GM23338 (cell line): ENCODE measurements around the gene OR51G1. TPM values are rescaled to one million over a fixed set of nuclear protein-coding genes. Genes with fewer than 3 reads are reported as not detected.

Experiments
- ATAC-seq: fragments of 200-7000 bp; cut with Tn5 transposase; 3 replicates; pipeline ENCODE4 v1.9.1; 2020
- DNase-seq: peaks from one replicate; pipeline ENCODE4 v3.0.0-alpha.2; 2015; ENCODE audit warnings: low spot score
- H2AFZ ChIP-seq: fragments of 200-600 bp; sonication (generic); 2 replicates; pipeline ENCODE4 v1.8.0; 2016; ENCODE audit warnings: antibody characterized with exemption, mild to moderate bottlenecking, moderate library complexity
- H3F3A ChIP-seq: fragments of 200-600 bp; sonication (generic); replicated peaks from 2 replicates; pipeline ENCODE4 v1.8.0; 2017; ENCODE audit warnings: antibody characterized with exemption, mixed run types, low read depth
- H3K27ac ChIP-seq: fragments of 200-600 bp; sonication (generic); 2 replicates; pipeline ENCODE4 v1.6.1; 2016; ENCODE audit warnings: low read depth
- H3K27me3 ChIP-seq: fragments of 200-600 bp; sonication (generic); 2 replicates; pipeline ENCODE4 v1.8.0; 2016; ENCODE audit warnings: mild to moderate bottlenecking, mixed run types, moderate library complexity; ENCODE audit not compliant: insufficient read depth
- H3K36me3 ChIP-seq: fragments of 200-600 bp; sonication (generic); 2 replicates; pipeline ENCODE4 v1.8.0; 2016; ENCODE audit warnings: mild to moderate bottlenecking; ENCODE audit not compliant: insufficient read depth
- H3K4me1 ChIP-seq: fragments of 200-600 bp; sonication (generic); 2 replicates; pipeline ENCODE4 v1.8.0; 2016; ENCODE audit warnings: mild to moderate bottlenecking, moderate library complexity; ENCODE audit not compliant: insufficient read depth
- H3K4me2 ChIP-seq: fragments of 200-600 bp; sonication (generic); 2 replicates; pipeline ENCODE4 v1.7.1; 2017; ENCODE audit warnings: mixed run types
- H3K4me3 ChIP-seq: fragments of 200-600 bp; sonication (generic); 2 replicates; pipeline ENCODE4 v1.6.1; 2016; ENCODE audit warnings: mixed run types
- H3K79me2 ChIP-seq: fragments of 200-600 bp; sonication (generic); replicated peaks from 2 replicates; pipeline ENCODE4 v1.8.0; 2017; ENCODE audit warnings: mild to moderate bottlenecking; ENCODE audit not compliant: insufficient read depth
- H3K9me2 ChIP-seq: fragments of 200-600 bp; sonication (generic); 2 replicates; pipeline ENCODE4 v1.8.0; 2017; ENCODE audit not compliant: insufficient read depth
- H4K20me1 ChIP-seq: fragments of 200-600 bp; sonication (generic); replicated peaks from 2 replicates; pipeline ENCODE4 v1.8.0; 2017; ENCODE audit warnings: mild to moderate bottlenecking; ENCODE audit not compliant: insufficient read depth
- H3K27ac Mint-ChIP-seq: 2 replicates; pipeline ENCODE4 v1.8.0; 2020; ENCODE audit warnings: inconsistent platforms, mild to moderate bottlenecking, moderate library complexity, mixed read lengths
- H3K27me3 Mint-ChIP-seq: 3 replicates; pipeline ENCODE4 v1.8.0; 2022; ENCODE audit warnings: low read depth, mild to moderate bottlenecking, moderate library complexity, mixed read lengths, inconsistent platforms; ENCODE audit not compliant: insufficient read depth, poor library complexity
- H3K36me3 Mint-ChIP-seq: 3 replicates; pipeline ENCODE4 v1.8.0; 2021; ENCODE audit warnings: low read depth, mild to moderate bottlenecking, inconsistent platforms, moderate library complexity, mixed read lengths
- H3K4me1 Mint-ChIP-seq: 3 replicates; pipeline ENCODE4 v1.8.0; 2020; ENCODE audit warnings: mild to moderate bottlenecking, inconsistent platforms, mixed read lengths
- H3K4me3 Mint-ChIP-seq: 3 replicates; pipeline ENCODE4 v1.8.0; 2021; ENCODE audit warnings: moderate library complexity, mild to moderate bottlenecking, inconsistent platforms, mixed read lengths
- H3K9me3 Mint-ChIP-seq: 3 replicates; pipeline ENCODE4 v1.8.0; 2020; ENCODE audit warnings: moderate library complexity, mild to moderate bottlenecking, inconsistent platforms, mixed read lengths
- EZH2 ChIP-seq: fragments of 200-600 bp; sonication (generic); IDR thresholded peaks from one replicate; pipeline ENCODE4 v1.8.0; 2017; ENCODE audit warnings: antibody characterized with exemption, mild to moderate bottlenecking, low read depth; ENCODE audit not compliant: unreplicated experiment
- NANOG ChIP-seq: IDR thresholded peaks from 2 replicates; pipeline ENCODE4 v1.6.1; 2016; ENCODE audit warnings: antibody characterized with exemption, borderline replicate concordance
- STAT1 ChIP-seq: IDR thresholded peaks from one replicate; pipeline ENCODE4 v1.6.1; 2016; ENCODE audit warnings: antibody characterized with exemption; ENCODE audit not compliant: unreplicated experiment
- ZNF331 ChIP-seq: fragments of 250-450 bp; sonication (Bioruptor Pico); IDR thresholded peaks from 2 replicates; pipeline ENCODE4 v1.5.0; 2020; ENCODE audit warnings: low read depth, mild to moderate bottlenecking, moderate library complexity
- long read RNA-seq: library from polyadenylated mRNA; unstranded; transcript quantifications from one replicate; pipeline ENCODE4 v2.0.0, GENCODE V29; 2020; ENCODE audit not compliant: unreplicated experiment
- polyA plus RNA-seq: library from polyadenylated mRNA; unstranded; fragments of >200 nt; fragmentation: Nextera tagmentation; extraction: Ambion mirVana; gene quantifications from 2 replicates; pipeline ENCODE4 v1.2.1, GENCODE V29; 2016
- total RNA-seq: library from RNA; depleted of rRNA; stranded (reverse); fragments of >200 nt; shearing (Covaris generic); gene quantifications from 2 replicates; pipeline ENCODE4 v1.2.3, GENCODE V29; 2014; rRNA removed
- TF ChIP-seq, protein P1 (sequence below), 2 experiments: fragments of 200-600 bp in 1 of 2; sonication (generic) in 1 of 2; conservative IDR thresholded peaks; 2 replicates each; pipeline versions ENCODE4 v1.5.1 to v1.6.1; 2016 to 2017; ENCODE audit warnings: antibody characterized with exemption in 2 of 2, low read depth in 2 of 2, mild to moderate bottlenecking in 2 of 2, moderate library complexity in 1 of 2
- TF ChIP-seq, protein P2 (sequence below): fragments of 250-450 bp; sonication (Bioruptor Pico); IDR thresholded peaks from 2 replicates; pipeline ENCODE4 v1.5.0; 2020; ENCODE audit warnings: mild to moderate bottlenecking, moderate library complexity

OR51G1 gene, protein sequence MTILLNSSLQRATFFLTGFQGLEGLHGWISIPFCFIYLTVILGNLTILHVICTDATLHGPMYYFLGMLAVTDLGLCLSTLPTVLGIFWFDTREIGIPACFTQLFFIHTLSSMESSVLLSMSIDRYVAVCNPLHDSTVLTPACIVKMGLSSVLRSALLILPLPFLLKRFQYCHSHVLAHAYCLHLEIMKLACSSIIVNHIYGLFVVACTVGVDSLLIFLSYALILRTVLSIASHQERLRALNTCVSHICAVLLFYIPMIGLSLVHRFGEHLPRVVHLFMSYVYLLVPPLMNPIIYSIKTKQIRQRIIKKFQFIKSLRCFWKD
- not detected in 2 replicates for total RNA-seq
- not detected in 2 replicates for polyA plus RNA-seq
- long read RNA-seq, result 0 reads

DNA sequence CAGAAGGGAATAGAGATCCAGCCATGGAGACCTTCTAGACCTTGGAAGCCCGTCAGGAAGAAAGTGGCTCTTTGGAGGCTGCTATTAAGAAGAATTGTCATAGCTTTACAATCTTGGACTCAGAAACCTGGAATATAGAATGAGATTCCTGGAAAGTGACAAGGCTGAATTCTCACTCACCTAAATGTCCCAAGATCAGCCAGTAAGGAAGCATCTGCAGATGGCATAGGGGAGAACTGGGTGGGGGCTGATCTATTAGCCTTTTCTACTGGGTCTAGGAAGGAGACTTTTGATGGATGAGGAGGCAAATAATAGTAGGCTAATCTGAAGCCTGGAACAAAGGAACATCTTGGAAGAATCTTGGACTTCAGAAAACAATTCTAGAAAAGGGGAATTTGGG, at the start of gene OR51G1:
Gene OR51G1, minus strand, starts transcription at position 101 of the 400 bp plus-strand sequence. Its CDS starts 0 bp downstream, at position 101.
- no peaks in the 10 kb centered on the region; the same call in 1 of the 2 replicates for H3K9me2 ChIP-seq
- Mint-ChIP-seq H3K9me3 (no peaks in the 10 kb centered on the region), H3K36me3 (no peaks in the 10 kb centered on the region), H3K4me3 (no peak within 1 kb of the TSS), H3K4me1 (no peaks in the 10 kb centered on the region), H3K27me3 (peaks cover 1% of the 10 kb centered on the region), H3K27ac (no peak within 1 kb of the TSS)
- TF ChIP-seq NANOG, result no peak
- TF ChIP-seq, protein P1, sequence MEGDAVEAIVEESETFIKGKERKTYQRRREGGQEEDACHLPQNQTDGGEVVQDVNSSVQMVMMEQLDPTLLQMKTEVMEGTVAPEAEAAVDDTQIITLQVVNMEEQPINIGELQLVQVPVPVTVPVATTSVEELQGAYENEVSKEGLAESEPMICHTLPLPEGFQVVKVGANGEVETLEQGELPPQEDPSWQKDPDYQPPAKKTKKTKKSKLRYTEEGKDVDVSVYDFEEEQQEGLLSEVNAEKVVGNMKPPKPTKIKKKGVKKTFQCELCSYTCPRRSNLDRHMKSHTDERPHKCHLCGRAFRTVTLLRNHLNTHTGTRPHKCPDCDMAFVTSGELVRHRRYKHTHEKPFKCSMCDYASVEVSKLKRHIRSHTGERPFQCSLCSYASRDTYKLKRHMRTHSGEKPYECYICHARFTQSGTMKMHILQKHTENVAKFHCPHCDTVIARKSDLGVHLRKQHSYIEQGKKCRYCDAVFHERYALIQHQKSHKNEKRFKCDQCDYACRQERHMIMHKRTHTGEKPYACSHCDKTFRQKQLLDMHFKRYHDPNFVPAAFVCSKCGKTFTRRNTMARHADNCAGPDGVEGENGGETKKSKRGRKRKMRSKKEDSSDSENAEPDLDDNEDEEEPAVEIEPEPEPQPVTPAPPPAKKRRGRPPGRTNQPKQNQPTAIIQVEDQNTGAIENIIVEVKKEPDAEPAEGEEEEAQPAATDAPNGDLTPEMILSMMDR (conservative IDR thresholded peaks at IDR 0.05; ENCODE audit: low read depth in 2 of 2), result no peak
- no peak for TF ChIP-seq ZNF331 (CRISPR knock-in tag)
- TF ChIP-seq STAT1, result no peak
- TF ChIP-seq, protein P2, sequence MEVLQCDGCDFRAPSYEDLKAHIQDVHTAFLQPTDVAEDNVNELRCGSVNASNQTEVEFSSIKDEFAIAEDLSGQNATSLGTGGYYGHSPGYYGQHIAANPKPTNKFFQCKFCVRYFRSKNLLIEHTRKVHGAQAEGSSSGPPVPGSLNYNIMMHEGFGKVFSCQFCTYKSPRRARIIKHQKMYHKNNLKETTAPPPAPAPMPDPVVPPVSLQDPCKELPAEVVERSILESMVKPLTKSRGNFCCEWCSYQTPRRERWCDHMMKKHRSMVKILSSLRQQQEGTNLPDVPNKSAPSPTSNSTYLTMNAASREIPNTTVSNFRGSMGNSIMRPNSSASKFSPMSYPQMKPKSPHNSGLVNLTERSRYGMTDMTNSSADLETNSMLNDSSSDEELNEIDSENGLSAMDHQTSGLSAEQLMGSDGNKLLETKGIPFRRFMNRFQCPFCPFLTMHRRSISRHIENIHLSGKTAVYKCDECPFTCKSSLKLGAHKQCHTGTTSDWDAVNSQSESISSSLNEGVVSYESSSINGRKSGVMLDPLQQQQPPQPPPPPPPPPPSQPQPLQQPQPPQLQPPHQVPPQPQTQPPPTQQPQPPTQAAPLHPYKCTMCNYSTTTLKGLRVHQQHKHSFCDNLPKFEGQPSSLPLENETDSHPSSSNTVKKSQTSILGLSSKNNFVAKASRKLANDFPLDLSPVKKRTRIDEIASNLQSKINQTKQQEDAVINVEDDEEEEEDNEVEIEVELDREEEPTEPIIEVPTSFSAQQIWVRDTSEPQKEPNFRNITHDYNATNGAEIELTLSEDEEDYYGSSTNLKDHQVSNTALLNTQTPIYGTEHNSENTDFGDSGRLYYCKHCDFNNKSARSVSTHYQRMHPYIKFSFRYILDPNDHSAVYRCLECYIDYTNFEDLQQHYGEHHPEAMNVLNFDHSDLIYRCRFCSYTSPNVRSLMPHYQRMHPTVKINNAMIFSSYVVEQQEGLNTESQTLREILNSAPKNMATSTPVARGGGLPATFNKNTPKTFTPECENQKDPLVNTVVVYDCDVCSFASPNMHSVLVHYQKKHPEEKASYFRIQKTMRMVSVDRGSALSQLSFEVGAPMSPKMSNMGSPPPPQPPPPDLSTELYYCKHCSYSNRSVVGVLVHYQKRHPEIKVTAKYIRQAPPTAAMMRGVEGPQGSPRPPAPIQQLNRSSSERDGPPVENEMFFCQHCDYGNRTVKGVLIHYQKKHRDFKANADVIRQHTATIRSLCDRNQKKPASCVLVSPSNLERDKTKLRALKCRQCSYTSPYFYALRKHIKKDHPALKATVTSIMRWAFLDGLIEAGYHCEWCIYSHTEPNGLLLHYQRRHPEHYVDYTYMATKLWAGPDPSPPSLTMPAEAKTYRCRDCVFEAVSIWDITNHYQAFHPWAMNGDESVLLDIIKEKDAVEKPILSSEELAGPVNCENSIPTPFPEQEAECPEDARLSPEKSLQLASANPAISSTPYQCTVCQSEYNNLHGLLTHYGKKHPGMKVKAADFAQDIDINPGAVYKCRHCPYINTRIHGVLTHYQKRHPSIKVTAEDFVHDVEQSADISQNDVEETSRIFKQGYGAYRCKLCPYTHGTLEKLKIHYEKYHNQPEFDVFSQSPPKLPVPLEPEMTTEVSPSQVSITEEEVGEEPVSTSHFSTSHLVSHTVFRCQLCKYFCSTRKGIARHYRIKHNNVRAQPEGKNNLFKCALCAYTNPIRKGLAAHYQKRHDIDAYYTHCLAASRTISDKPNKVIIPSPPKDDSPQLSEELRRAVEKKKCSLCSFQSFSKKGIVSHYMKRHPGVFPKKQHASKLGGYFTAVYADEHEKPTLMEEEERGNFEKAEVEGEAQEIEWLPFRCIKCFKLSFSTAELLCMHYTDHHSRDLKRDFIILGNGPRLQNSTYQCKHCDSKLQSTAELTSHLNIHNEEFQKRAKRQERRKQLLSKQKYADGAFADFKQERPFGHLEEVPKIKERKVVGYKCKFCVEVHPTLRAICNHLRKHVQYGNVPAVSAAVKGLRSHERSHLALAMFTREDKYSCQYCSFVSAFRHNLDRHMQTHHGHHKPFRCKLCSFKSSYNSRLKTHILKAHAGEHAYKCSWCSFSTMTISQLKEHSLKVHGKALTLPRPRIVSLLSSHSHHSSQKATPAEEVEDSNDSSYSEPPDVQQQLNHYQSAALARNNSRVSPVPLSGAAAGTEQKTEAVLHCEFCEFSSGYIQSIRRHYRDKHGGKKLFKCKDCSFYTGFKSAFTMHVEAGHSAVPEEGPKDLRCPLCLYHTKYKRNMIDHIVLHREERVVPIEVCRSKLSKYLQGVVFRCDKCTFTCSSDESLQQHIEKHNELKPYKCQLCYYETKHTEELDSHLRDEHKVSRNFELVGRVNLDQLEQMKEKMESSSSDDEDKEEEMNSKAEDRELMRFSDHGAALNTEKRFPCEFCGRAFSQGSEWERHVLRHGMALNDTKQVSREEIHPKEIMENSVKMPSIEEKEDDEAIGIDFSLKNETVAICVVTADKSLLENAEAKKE (CRISPR knock-in tag), result no peak
- no peak for TF ChIP-seq EZH2
- no peaks in the 10 kb centered on the region for H3K27me3 ChIP-seq
- H3K79me2 ChIP-seq, result no peaks in the 10 kb centered on the region
- H3K4me3 ChIP-seq, result no peak within 1 kb of the TSS
- no peak within 1 kb of the TSS for H3K27ac ChIP-seq
- H3K36me3 ChIP-seq, result no peaks in the 10 kb centered on the region
- no peaks in the 10 kb centered on the region for H4K20me1 ChIP-seq
- no peak within 1 kb of the TSS for H2AFZ ChIP-seq
- DNase-seq (no peak), ATAC-seq (no peak)
- H3K4me1 ChIP-seq, result no peaks in the 10 kb centered on the region
- H3F3A ChIP-seq, result no peaks in the 10 kb centered on the region
- no peak within 1 kb of the TSS for H3K4me2 ChIP-seq
